Skeletal muscle tissue (tissue), 4 donors: Measurements from ENCODE around the gene TMC6. TPM values are rescaled to one million over a fixed set of nuclear protein-coding genes. Genes with fewer than 3 reads are reported as not detected.
A peak's percentile ranks its signal among the peaks of the same experiment; 100 is the strongest.

Experiments
- H3K27ac ChIP-seq: one replicate; pipeline ENCODE4 v1.7.0; 2013; ENCODE audit warnings: mild to moderate bottlenecking, low read depth, low read length, inconsistent platforms
- H3K27me3 ChIP-seq, 3 donors: one replicate each; pipeline ENCODE4 v1.7.0; 2013; ENCODE audit warnings: low read length in 3 of 3; ENCODE audit not compliant: control insufficient read depth in 3 of 3, insufficient read depth in 3 of 3
- H3K36me3 ChIP-seq, 3 donors: one replicate each; pipeline ENCODE4 v1.7.0; 2013; ENCODE audit warnings: low read length in 3 of 3; ENCODE audit not compliant: control insufficient read depth in 3 of 3, insufficient read depth in 3 of 3
- H3K4me1 ChIP-seq, 3 donors: one replicate each; pipeline ENCODE4 v1.7.0; 2013; ENCODE audit warnings: low read length in 3 of 3, mild to moderate bottlenecking in 3 of 3; ENCODE audit not compliant: control insufficient read depth in 3 of 3, insufficient read depth in 3 of 3
- H3K4me3 ChIP-seq, 3 donors: one replicate each; pipeline ENCODE4 v1.7.0; 2013; ENCODE audit warnings: low read length in 3 of 3
- H3K9ac ChIP-seq, 3 donors: one replicate each; pipeline ENCODE4 v1.7.0; 2013; ENCODE audit warnings: low read length in 3 of 3, mild to moderate bottlenecking in 3 of 3, moderate library complexity in 2 of 3, low read depth in 1 of 3
- H3K9me3 ChIP-seq, 3 donors: one replicate each; pipeline ENCODE4 v1.7.0; 2013; ENCODE audit warnings: low read length in 3 of 3; ENCODE audit not compliant: control insufficient read depth in 3 of 3
- total RNA-seq: library from RNA; depleted of rRNA; stranded (reverse); fragments of >200 nt; gene quantifications from one replicate; pipeline ENCODE4 v1.2.3, GENCODE V29; 2014
- donor health status: Osteomylitis.

The TMC6 gene
- total RNA-seq, 1 donor from 2014 or later = 15.7 TPM

DNA sequence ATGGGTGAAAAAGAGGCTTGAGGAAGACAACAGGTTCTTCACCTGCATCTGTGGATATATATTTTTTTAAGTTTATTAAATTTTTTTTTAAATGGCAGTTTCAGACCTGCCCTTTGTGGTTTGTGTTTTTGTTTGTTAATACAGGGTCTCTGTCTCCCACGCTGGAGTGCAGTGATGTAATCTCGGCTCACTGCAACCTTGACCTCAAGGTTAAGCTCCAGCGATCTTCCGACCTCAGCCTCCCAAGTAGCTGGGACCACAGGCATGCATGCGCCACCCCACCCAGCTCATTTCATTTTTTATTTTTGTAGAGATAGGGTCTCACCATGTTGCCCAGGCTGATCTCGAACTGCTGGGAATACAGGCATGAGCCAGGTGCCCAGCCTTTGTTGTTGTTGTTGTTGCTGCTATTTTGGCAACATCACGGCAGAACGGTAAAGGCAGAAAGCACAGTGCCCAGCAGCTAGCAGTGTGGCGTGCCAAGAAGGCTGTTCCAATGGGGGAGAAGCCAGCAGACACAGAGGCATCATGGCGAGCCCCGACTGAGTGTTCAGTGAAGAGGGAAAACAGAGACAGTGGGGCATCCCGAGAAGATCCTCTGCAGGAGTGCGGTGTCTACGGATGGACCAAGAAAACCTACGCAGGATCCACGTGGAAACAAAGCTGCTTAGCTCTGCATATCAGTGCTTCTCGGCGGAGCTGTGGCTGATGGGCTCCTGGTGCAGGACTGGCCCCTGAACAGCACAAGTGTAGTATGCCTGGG, 19.6 kb downstream of the TMC6 start:
- Histone ChIP-seq H3K4me1 (peaks cover 24 to 34% (median 32%) of the 10 kb centered on the region in 3 donors), H3K27ac (no peak overlapping the region), H3K9me3 (no peaks in the 10 kb centered on the region), H3K27me3 (no peaks in the 10 kb centered on the region), H3K9ac (peak overlapping the region in 1 of 3 donors; percentile 33), H3K36me3 (peaks cover 17 to 25% (median 25%) of the 10 kb centered on the region in 3 donors), H3K4me3 (no peak overlapping the region)

DNA sequence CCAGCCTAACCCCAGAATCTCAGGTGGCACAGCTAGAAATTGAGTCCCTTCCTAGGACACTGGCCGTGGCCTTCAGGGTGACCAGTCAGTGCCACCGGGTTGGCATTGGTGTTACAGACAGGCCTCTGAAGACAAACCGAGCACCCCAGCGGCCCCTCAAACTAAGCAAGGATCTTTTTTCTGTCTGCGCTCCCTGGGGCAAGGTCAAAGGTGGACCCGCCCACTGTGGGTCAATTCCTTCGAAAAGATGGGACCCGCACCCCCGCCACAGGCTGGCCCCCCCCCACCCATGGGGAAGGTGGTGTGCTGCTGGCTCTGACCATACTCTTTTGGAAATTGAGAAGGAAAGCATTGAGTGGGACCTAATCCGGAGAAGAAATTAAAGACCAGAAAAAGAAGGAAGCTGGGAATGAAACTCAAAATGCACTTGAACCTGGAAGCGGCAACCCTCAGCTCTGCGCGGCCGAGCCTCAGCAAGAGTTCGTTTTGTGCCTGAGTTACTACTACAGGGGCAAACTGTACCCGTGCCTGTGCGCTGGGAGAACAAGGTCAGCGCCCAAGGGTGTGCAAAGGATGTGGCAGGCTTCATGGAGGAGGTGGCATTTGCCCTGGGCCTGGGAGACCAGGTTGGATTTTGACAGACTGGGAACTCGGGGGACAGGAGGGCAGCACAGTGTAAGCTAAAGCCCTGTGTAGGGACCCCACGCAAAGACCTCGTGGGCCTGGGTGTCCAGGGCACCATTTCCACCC, 20.4 kb downstream of the TMC6 start:
- no peaks in the 10 kb centered on the region for H3K27me3 ChIP-seq
- H3K36me3 ChIP-seq = peaks cover 25 to 33% (median 32%) of the 10 kb centered on the region in 3 donors
- no peak overlapping the region for H3K9ac ChIP-seq
- no peak overlapping the region for H3K27ac ChIP-seq
- no peaks in the 10 kb centered on the region for H3K9me3 ChIP-seq
- H3K4me3 ChIP-seq = no peak overlapping the region
- H3K4me1 ChIP-seq = peaks cover 24 to 34% (median 32%) of the 10 kb centered on the region in 3 donors

DNA sequence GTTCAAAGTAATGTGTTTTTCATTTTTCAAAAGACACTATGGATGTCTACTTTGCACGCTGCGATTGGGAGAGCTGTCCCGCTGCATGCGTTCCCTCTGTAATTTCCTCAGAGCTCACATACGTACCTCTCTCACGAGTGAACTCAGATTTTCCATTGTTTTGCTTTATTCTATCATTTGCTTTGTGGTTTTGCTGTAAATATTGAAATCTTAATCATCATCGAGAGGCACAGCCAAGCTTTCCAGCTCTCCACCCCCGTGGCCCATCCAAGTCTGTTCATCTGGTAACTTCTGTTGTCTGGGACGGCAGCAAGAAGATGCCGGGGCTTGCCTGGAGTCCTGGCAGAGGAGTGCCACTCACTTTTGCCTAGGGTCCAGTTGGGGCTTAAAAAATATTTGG, 21.1 kb downstream of the TMC6 start:
- no peak overlapping the region for H3K4me3 ChIP-seq
- H3K27ac ChIP-seq = no peak overlapping the region
- H3K9me3 ChIP-seq = no peaks in the 10 kb centered on the region
- peaks cover 20 to 28% (median 26%) of the 10 kb centered on the region in 3 donors for H3K4me1 ChIP-seq
- H3K36me3 ChIP-seq = peaks cover 31 to 39% (median 37%) of the 10 kb centered on the region in 3 donors
- H3K27me3 ChIP-seq = no peaks in the 10 kb centered on the region
- H3K9ac ChIP-seq = no peak overlapping the region

DNA sequence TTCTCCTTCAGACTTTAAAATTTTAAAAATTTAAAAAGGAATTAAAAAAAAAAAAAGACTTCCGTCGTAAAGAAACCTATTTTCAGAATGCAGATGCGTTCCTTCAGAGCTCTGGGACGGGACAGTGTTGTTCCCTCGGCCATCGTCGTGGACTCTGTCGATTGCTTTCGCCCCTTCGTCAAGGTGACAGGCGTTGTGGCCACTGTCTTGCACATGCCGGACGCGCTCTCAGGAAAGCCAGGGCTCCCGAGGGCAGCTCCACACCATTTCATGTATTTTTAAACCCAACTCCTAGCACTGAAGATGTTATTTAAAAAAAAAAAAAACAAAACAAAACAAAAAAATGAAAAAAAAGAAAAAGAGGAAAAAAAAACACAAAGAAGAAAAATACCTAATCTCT, 22.3 kb downstream of the TMC6 start:
- H3K36me3 ChIP-seq = peaks cover 43 to 48% (median 47%) of the 10 kb centered on the region in 3 donors
- no peak overlapping the region for H3K9ac ChIP-seq
- H3K9me3 ChIP-seq = no peaks in the 10 kb centered on the region
- H3K27me3 ChIP-seq = no peaks in the 10 kb centered on the region
- H3K4me1 ChIP-seq = peaks cover 16 to 21% (median 20%) of the 10 kb centered on the region in 3 donors
- no peak overlapping the region for H3K27ac ChIP-seq
- no peak overlapping the region for H3K4me3 ChIP-seq

DNA sequence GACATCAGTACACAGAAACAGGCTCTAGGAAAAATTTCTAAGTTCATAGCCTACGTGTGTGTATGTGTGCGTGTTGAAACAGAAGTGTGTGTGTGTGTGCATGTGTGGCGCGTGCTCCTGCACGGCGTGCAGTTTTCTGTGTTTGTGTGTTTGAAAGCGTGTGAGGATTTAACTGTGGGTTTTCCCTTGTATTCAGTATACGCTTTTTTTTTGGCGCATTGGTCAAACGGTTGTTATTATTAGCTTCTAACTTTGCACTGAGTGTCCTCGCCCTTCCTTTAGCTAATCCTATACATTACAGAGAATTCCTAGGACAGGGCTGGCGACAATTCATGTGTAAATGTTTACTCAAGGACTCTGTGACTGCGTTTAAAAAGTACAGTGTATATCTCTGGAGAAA, 23.0 kb downstream of the TMC6 start:
- no peak overlapping the region for H3K9ac ChIP-seq
- H3K4me3 ChIP-seq = no peak overlapping the region
- peaks cover 9 to 14% (median 13%) of the 10 kb centered on the region in 3 donors for H3K4me1 ChIP-seq
- no peaks in the 10 kb centered on the region for H3K9me3 ChIP-seq
- peaks cover 43 to 50% (median 48%) of the 10 kb centered on the region in 3 donors for H3K36me3 ChIP-seq
- no peak overlapping the region for H3K27ac ChIP-seq
- no peaks in the 10 kb centered on the region for H3K27me3 ChIP-seq

DNA sequence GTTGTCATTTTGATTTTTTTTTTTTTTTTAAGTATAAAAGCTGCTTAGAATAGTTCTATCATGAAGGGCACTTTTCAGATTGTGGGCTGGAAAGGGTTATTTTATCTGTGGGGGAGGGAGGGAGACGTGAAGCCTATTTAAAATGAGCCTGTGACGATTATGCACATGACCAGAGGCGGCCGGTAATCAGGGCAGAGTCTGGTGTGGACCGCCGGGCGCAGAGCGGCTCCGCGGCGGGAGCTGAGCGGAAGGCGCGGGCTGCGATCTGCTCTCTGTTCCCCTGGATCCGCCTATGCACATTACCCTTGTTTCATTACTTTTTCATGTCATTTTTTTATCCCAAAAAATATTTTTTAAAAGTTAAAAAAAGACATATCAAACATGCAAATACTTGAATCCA, 23.5 kb downstream of the TMC6 start:
- no peak overlapping the region for H3K27ac ChIP-seq

DNA sequence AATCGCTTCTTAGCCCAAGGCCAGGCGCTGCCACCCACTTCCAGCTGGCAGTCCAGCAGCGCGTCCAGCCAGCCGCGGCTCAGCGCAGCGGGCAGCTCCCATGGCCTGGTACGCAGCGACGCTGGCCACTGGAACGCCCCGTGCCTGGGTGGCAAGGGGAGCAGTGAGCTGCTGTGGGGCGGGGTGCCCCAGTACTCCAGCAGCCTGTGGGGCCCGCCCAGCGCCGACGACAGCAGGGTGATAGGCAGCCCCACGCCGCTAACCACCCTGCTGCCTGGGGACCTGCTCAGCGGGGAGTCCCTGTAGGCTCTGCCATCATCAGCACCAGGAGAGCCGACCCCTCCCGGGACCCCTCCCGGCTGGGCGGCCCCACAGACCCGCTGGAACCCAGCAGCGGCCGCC, 24.0 kb downstream of the TMC6 start:
- Histone ChIP-seq H3K27me3 (no peaks in the 10 kb centered on the region), H3K36me3 (peaks cover 51 to 59% (median 55%) of the 10 kb centered on the region in 3 donors), H3K4me1 (peaks cover 5 to 8% (median 8%) of the 10 kb centered on the region in 3 donors)

More for the DNA sequence above, 23.5 kb downstream of the TMC6 start:
- Histone ChIP-seq H3K27me3 (no peaks in the 10 kb centered on the region), H3K9me3 (no peaks in the 10 kb centered on the region), H3K36me3 (peaks cover 47 to 55% (median 52%) of the 10 kb centered on the region in 3 donors), H3K4me3 (no peak overlapping the region), H3K4me1 (peaks cover 5 to 9% (median 9%) of the 10 kb centered on the region in 3 donors), H3K9ac (no peak overlapping the region)

DNA sequence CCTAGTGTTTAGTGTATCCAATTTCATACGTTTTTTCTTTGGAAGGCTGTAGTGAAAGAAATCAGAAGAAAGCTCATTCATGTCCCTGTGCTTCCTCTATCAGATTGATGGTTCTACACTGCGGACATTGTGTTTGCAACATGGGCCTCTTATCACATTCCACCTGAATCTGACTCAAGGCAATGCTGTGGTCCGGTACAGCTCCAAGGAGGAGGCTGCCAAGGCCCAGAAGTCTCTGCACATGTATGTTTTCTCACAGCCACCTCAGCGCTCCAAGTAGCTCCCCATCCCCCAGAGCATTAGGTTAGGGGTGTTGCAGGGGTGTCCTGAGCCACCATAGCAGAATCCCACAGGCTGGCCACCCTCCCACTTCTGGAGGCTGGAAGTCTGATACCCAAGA, 25.2 kb downstream of the TMC6 start:
- Histone ChIP-seq H3K27me3 (no peaks in the 10 kb centered on the region), H3K4me3 (no peak overlapping the region), H3K36me3 (peaks cover 56 to 68% (median 59%) of the 10 kb centered on the region in 3 donors), H3K9me3 (no peaks in the 10 kb centered on the region), H3K4me1 (no peaks in the 10 kb centered on the region), H3K9ac (no peak overlapping the region), H3K27ac (no peak overlapping the region)

More for the DNA sequence above, 24.0 kb downstream of the TMC6 start:
- Histone ChIP-seq H3K9me3 (no peaks in the 10 kb centered on the region), H3K27ac (no peak overlapping the region), H3K4me3 (no peak overlapping the region), H3K9ac (no peak overlapping the region)

DNA sequence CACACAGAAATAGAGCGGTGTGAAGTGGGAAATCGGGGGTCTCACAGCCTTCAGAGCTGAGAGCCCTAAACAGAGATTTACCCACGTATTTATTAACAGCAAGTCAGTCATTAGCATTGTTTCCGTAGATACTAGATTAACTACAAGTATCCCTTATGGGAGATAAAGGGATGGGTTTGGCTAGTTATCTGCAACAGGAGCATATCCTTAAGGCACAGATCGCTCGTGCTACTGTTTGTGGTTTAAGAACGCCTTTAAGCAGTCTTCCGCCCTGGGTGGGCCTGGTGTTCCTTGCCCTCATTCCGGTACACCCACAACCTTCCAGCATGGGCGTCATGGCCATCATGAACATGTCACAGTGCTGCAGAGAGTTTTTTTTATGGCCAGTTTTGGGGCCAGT, 27.0 kb downstream of the TMC6 start:
- Histone ChIP-seq H3K27me3 (no peaks in the 10 kb centered on the region), H3K9ac (no peak overlapping the region), H3K4me1 (no peaks in the 10 kb centered on the region), H3K4me3 (no peak overlapping the region), H3K36me3 (peaks cover 64 to 80% (median 73%) of the 10 kb centered on the region in 3 donors), H3K27ac (no peak overlapping the region), H3K9me3 (no peaks in the 10 kb centered on the region)

DNA sequence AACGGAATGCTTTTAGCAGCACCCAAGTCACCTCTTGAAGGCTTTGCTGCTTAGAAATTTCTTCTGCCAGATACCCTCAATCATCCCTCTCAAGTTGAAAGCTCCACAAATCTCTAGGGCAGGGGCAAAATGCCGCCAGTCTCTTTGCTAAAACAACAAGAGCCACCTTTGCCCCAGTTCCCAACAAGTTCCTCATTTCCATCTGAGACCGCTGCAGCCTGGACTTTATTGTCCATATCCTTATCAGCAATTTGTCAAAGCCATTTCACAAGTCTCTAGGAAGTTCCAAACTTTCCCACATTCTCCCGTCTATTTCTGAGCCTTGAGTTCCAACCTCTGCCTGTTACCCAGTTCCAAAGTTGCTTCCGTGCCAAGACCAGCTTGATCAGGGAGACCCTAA, 27.4 kb downstream of the TMC6 start:
- no peak overlapping the region for H3K27ac ChIP-seq
- H3K9ac ChIP-seq = no peak overlapping the region
- no peaks in the 10 kb centered on the region for H3K27me3 ChIP-seq
- H3K4me3 ChIP-seq = no peak overlapping the region
- peaks cover 67 to 84% (median 76%) of the 10 kb centered on the region in 3 donors for H3K36me3 ChIP-seq
- H3K4me1 ChIP-seq = no peaks in the 10 kb centered on the region
- H3K9me3 ChIP-seq = no peaks in the 10 kb centered on the region
